Measurements from ENCODE around the gene RTP5.
A peak's percentile ranks its signal among the peaks of the same experiment; 100 is the strongest.

Gene RTP5

DNA sequence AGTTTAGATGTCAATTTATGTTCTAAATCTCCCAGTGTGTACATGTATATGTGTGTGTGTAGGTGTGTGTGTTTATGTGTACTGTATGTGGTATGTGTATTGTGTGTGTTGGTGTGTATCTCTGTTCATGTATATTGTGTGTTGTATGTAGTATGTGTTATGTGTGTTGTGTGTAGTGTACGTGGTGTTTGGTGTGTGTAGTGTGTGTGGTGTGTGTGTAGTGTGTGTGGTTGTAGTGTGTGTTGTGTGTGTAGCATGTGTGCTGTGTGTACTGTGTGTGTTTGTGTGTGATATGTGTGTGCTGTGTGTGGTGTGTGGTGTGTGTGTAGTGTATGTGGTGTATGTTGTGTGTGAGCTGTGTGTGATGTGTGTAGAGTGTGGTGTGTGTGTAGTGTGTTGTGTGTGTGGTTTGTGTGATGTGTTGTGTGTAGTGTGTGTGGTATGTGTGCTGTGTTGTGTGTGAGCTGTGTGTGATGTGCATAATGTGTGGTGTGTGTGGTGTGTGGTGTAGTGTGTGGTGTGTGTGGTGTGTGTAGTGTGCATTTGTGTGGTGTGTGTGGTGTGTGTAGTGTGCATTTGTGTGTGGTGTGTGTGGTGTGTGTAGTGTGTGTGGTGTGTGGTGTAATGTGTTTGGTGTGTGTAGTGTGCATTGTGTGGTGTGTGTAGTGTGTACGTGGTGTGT lies 5.2 kb upstream of the RTP5 start:
- no peak overlapping the region for H3K4me3 ChIP-seq (ENCODE audit: low read length)
- peaks cover 35% of the 10 kb centered on the region for H3K27me3 ChIP-seq (ENCODE audit: control insufficient read depth, insufficient read depth, low read length)

DNA sequence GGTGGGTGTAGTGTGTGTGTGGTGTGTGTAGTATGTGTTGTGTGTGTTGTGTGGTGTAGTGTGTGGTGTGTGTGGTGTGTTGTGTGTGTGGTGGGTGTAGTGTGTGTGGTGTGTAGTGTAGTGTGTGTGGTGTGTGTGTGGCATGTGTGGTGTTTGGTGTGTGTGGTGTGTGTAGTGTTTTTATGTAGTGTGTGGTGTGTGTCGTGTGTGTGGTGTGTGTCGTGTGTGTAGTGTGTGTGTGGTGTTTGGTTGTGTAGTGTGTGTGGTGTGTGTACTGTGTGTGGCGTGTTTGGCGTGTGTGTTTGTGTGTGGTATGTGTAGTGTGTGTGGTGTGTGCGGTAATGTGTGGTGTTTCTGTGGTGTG lies 4.7 kb upstream of the RTP5 start:
- Histone ChIP-seq H3K27me3 (ENCODE audit: control insufficient read depth, insufficient read depth, low read length) (peaks cover 35% of the 10 kb centered on the region), H3K36me3 (ENCODE audit: control insufficient read depth, insufficient read depth, low read length) (no peaks in the 10 kb centered on the region), H3K4me3 (ENCODE audit: low read length) (no peak overlapping the region), H3K9ac (ENCODE audit: low read length) (no peak overlapping the region), H3K27ac (ENCODE audit: low read depth, low read length) (no peak overlapping the region), H3K4me1 (ENCODE audit: control insufficient read depth, insufficient read depth, low read length) (no peaks in the 10 kb centered on the region)

More for the DNA sequence above, 5.2 kb upstream of the RTP5 start:
- Histone ChIP-seq H3K4me1 (ENCODE audit: control insufficient read depth, insufficient read depth, low read length) (peaks cover under 1% of the 10 kb centered on the region), H3K36me3 (ENCODE audit: control insufficient read depth, insufficient read depth, low read length) (no peaks in the 10 kb centered on the region), H3K9ac (ENCODE audit: low read length) (no peak overlapping the region), H3K27ac (ENCODE audit: low read depth, low read length) (no peak overlapping the region)

DNA sequence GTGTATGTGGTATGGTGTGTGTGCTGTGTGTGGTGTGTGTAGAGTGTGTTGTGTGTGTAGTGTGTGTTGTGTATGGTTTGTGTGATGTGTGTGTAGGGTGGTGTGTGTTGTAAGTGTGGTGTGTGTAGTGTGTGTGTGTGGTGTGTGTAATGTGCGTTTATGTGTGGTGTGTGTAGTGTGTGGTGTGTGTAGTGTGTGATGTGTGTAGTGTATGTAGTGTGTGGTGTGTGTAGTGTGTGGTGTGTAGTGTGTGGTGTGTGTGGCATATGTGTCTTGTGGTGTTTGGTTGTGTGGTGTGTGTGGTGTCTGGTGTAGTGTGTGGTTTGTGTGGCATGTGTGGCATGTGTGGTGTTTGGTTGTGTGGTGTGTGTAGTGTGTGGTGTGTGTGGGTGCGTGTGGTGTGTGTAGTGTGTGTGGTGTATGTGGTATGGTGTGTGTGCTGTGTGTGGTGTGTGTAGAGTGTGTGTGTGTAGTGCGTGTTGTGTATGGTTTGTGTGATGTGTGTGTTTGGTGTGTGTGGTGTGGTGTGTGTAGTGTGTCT lies 4.0 kb upstream of the RTP5 start:
- Histone ChIP-seq H3K4me1 (ENCODE audit: control insufficient read depth, insufficient read depth, low read length) (no peaks in the 10 kb centered on the region), H3K4me3 (ENCODE audit: low read length) (no peak overlapping the region), H3K27ac (ENCODE audit: low read depth, low read length) (no peak overlapping the region), H3K27me3 (ENCODE audit: control insufficient read depth, insufficient read depth, low read length) (peaks cover 35% of the 10 kb centered on the region), H3K36me3 (ENCODE audit: control insufficient read depth, insufficient read depth, low read length) (no peaks in the 10 kb centered on the region), H3K9ac (ENCODE audit: low read length) (no peak overlapping the region)

DNA sequence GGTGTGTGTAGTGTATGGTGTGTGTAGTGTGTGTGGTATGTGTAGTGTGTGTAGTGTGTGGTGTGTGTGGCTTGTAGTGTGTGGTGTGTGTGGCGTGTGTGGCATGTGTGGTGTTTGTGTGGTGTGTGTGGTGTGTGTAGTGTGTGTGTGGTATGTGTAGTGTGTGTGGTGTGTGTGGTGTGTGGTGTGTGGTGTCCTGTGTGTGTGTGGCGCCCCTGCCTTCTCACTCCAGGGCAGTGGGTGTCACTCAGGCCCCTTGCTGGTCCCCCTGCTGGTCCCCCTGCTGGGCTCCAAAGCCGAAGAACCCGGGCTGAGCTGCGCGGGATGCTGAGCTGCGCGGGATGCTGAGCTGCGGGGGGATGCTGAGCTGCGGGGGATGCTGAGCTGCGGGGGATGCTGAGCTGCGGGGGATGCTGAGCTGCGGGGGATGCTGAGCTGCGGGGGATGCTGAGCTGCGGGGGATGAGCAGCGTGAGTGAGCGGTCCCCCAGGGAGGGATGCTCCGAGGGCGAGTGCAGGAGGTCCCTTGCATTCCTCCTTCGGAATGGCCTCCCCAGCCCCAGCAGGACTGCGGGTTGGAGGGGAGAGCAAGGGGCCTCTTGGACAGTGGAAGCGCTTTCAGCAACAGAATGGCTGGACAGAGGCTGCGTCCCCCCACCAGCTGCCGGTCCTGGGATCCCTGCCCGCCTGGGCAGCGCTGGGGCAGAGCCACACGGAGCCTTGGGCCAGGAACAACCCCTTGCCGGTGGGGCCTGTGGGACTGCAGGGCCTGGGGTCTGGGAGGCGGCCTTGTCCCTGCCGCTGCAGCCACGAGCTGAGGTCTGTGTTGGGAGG lies 3.4 kb upstream of the RTP5 start:
- Histone ChIP-seq H3K36me3 (ENCODE audit: control insufficient read depth, insufficient read depth, low read length) (no peaks in the 10 kb centered on the region), H3K4me1 (ENCODE audit: control insufficient read depth, insufficient read depth, low read length) (no peaks in the 10 kb centered on the region), H3K27me3 (ENCODE audit: control insufficient read depth, insufficient read depth, low read length) (peaks cover 35% of the 10 kb centered on the region), H3K27ac (ENCODE audit: low read depth, low read length) (no peak overlapping the region), H3K4me3 (ENCODE audit: low read length) (no peak overlapping the region), H3K9ac (ENCODE audit: low read length) (no peak overlapping the region)

DNA sequence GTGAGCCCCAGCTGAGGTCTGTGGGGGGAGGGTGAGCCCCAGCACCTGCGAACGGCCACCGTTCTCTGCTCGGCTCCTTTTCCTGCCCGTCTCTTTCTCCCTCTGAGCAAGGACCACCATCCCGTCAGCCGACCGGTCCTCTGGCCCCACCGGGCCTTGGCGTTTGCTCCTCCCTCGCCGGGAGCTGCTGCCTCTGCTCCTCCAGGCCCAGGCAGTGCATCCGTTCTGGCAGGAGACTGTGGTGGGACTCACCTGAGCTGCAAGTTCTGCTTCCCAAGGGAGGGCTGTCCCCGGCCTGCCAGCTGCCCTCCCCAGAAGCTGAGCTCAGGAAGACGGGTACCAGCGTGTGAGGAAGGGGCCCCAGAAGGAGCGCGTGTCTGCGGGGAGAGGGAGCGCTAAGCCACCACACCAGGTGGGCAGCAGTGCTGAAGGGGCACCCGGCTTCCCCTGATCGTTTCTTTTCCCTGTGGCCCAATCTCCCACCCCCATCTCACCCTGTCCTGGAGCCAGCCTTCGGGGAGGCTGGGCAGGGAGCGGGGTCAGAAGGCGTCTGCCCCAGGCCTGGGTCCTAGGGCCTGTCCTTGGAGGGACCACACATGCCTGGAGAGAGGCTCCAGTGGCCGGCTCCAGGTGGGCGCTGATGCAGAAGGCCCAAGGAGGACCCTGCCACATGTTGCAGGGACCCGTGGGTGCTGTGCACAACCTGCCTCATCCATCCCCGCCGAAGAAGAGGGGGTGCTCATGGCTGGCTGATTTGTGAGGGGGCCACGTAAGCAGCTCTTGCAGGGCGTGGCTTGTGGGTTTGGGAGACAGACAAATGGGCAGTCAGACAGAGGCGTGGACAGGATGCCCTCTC lies 2.5 kb upstream of the RTP5 start:
- Histone ChIP-seq H3K27ac (ENCODE audit: low read depth, low read length) (no peak overlapping the region), H3K27me3 (ENCODE audit: control insufficient read depth, insufficient read depth, low read length) (peaks cover 35% of the 10 kb centered on the region), H3K4me1 (ENCODE audit: control insufficient read depth, insufficient read depth, low read length) (no peaks in the 10 kb centered on the region), H3K4me3 (ENCODE audit: low read length) (no peak overlapping the region), H3K36me3 (ENCODE audit: control insufficient read depth, insufficient read depth, low read length) (no peaks in the 10 kb centered on the region), H3K9ac (ENCODE audit: low read length) (no peak overlapping the region)

DNA sequence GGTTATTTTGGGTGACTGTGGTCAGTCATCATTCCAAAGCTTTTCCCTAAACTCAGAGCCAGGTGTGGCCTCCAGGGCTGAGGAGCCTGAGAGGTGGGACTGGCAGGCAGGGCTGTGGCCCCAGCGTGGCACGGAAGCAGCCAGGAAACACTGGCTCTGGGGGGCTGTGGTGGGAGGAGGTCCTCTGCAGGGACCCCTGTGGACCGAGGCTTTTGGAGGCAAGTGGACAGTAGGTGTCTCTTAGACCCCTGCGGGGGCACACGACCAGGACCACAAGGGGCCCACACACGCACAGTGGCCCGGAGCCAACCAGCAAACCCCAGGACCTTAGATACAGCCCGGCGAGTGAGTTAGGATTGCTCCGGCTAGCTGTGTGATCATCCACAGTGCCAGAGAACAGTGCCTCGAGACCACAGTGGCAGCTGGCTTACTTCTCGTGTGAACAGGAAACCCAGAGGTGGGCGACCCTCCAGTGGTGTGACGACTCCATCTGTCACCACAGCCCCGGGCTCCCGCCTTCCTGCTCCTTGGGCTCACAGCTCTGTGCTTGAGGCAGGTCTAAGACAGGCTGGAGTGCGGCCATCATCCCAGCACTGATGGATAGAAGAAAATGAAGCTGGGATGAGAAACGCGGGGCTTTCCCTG lies 1.6 kb upstream of the RTP5 start:
- peaks cover 35% of the 10 kb centered on the region for H3K27me3 ChIP-seq (ENCODE audit: control insufficient read depth, insufficient read depth, low read length)
- no peak overlapping the region for H3K27ac ChIP-seq (ENCODE audit: low read depth, low read length)
- H3K4me3 ChIP-seq (ENCODE audit: low read length): no peak overlapping the region
- H3K36me3 ChIP-seq (ENCODE audit: control insufficient read depth, insufficient read depth, low read length): no peaks in the 10 kb centered on the region
- no peaks in the 10 kb centered on the region for H3K4me1 ChIP-seq (ENCODE audit: control insufficient read depth, insufficient read depth, low read length)
- peak overlapping the region; percentile 2 for H3K9ac ChIP-seq (ENCODE audit: low read length)

DNA sequence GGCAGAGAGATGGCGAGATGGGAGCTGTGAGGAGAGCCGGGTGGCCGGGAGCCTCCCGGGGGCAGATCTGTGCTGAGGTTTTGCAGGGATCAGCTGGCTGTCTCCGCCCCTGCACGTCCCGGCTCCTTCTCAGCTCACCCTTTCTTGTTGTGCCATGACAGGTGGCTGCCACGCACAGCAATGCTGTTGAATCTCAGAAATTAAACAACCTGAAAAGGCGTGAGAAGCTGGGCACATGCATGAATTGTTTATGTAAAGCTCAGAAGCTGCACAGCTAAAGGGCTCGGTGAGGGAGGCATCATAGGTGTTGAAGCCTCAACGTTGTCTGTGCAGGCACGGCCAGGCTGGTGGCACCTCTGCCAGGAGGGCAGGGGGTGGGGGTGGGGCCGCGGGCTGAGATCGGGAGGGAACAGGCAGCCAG lies 858 bp upstream of the RTP5 start:
- no peak overlapping the region for H3K27ac ChIP-seq (ENCODE audit: low read depth, low read length)
- peaks cover 31% of the 10 kb centered on the region for H3K27me3 ChIP-seq (ENCODE audit: control insufficient read depth, insufficient read depth, low read length)
- H3K36me3 ChIP-seq (ENCODE audit: control insufficient read depth, insufficient read depth, low read length): no peaks in the 10 kb centered on the region
- H3K9ac ChIP-seq (ENCODE audit: low read length): no peak overlapping the region
- no peaks in the 10 kb centered on the region for H3K4me1 ChIP-seq (ENCODE audit: control insufficient read depth, insufficient read depth, low read length)
- no peak overlapping the region for H3K4me3 ChIP-seq (ENCODE audit: low read length)

DNA sequence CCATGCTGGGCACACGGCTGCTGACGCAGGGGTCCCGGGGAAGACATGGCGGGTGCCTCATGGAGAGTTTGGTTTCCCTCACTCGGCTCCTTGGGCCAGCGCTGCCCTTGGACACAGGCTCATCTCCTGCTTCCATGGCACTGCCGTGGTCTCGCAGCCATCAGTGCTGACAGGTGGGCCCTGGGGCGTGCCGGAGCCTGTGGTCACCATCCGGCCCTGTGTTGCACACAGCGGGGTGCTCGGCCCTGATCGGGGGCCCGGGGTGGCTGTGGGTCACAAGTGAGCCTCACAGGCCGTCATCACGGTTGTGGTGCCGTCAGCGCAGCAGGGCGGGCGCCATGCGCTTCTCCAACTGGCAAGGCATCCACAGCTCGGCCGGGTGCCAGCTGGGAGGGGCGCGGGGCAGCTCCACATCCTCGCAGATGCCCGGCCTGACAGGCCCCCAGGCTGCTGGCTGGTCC lies 582 bp downstream of the RTP5 start:
- Histone ChIP-seq H3K4me1 (ENCODE audit: control insufficient read depth, insufficient read depth, low read length) (no peaks in the 10 kb centered on the region), H3K27ac (ENCODE audit: low read depth, low read length) (no peak overlapping the region), H3K27me3 (ENCODE audit: control insufficient read depth, insufficient read depth, low read length) (peaks cover 26% of the 10 kb centered on the region), H3K4me3 (ENCODE audit: low read length) (no peak overlapping the region), H3K36me3 (ENCODE audit: control insufficient read depth, insufficient read depth, low read length) (no peaks in the 10 kb centered on the region), H3K9ac (ENCODE audit: low read length) (no peak overlapping the region)

DNA sequence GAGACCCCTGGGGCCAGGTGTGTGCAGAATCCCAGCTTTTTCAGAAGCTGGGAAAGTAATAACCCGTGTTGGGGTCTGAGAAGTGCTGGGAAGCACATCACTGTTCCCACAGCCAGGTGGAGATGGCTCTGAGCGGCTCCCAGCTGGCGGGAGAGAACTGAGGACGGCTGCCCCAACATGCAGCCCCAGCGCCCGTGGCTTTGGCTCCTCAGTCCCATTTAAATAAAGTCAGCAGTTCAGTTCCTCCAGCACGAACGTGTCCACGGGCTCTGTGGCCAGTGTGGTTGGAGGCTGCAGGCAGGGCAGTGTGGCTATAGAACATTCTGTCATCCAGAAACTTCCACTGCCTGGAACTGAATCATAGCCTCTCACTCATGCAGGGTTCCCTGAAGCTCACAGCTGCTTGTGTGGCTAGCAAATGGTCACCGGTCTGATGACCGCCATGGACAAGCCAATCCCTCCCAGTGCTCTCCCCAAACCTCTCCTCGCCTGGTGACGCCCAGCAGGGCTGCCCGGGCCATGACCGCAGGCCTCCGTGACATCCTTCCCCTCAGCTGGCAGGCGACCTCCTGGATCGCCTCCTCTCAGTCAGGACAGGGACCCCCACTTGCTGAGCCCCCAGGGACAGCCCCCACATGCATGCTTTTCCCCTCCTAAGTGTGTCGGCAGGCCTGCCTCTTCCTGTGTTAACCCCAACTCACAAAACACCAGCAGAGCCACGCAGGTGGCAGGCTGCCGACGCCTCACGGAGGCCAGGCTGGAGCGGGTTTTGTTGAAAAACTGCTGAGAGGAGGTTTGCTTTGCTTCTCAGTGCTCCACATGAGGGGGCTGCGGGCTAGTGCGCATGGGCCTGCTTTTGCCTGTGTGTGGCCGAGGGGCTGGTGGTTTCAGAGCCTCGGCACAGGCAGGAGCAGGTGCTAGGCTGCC lies 1.3 kb downstream of the RTP5 start:
- Histone ChIP-seq H3K36me3 (ENCODE audit: control insufficient read depth, insufficient read depth, low read length) (no peaks in the 10 kb centered on the region), H3K4me3 (ENCODE audit: low read length) (no peak overlapping the region), H3K4me1 (ENCODE audit: control insufficient read depth, insufficient read depth, low read length) (no peaks in the 10 kb centered on the region), H3K9ac (ENCODE audit: low read length) (no peak overlapping the region), H3K27me3 (ENCODE audit: control insufficient read depth, insufficient read depth, low read length) (peaks cover 19% of the 10 kb centered on the region), H3K27ac (ENCODE audit: low read depth, low read length) (no peak overlapping the region)

DNA sequence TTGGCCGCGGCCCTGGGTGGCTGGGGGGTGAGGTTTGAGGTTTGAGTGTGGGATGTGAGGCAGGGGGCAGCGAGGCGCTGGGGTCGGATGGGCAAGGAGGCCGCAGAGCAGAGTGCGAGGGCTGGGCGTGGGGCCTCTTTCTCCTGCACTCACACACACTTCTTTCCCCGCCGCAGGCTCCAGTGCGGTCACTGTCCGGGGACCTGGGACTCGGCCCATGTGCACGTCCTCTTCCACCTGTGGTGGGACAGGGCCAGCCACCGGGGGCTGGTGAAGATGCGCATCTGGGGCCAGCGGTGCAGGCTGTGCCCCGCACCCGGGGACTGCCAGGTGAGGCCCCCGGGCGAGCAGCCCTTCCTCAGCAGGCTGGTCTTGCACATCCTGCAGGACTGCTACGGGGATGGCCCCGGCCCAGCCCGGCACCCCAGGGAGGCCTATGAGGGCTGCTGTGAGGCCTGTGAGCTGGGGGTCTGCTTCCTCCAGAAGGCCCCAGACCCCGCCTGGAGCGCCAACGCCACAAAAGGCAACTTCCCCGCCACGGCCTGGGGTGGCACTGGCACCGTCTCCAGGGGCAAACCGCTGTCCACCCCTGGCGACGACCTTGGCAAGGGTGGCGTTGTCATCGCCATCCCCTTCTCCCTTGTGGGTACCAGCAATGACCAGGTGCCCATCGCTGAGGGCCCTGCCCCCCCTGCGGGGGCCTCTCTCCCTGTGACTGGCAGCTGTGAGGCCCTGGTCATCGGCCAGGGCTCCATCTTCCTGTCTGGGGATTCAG lies 2.2 kb downstream of the RTP5 start:
- Histone ChIP-seq H3K4me1 (ENCODE audit: control insufficient read depth, insufficient read depth, low read length) (no peaks in the 10 kb centered on the region), H3K36me3 (ENCODE audit: control insufficient read depth, insufficient read depth, low read length) (no peaks in the 10 kb centered on the region), H3K27me3 (ENCODE audit: control insufficient read depth, insufficient read depth, low read length) (peaks cover 13% of the 10 kb centered on the region), H3K9ac (ENCODE audit: low read length) (no peak overlapping the region), H3K4me3 (ENCODE audit: low read length) (no peak overlapping the region), H3K27ac (ENCODE audit: low read depth, low read length) (no peak overlapping the region)

DNA sequence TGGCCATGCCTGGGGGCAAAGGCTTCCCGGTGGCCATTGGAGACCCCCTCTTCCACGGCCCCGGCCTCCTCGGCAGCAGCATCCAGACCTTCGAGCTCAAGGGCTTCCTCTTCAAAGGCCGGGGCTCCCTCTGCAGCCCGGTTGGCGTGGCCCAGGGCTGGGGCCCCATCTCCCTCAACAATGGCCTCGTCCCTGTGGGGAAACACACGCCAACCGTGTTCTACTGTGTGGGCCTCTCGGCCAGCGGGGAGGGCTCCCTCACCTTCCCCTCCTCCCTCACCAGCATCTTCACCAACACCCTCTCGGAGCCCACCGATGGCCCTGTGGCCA lies 2.7 kb downstream of the RTP5 start:
- H3K4me1 ChIP-seq (ENCODE audit: control insufficient read depth, insufficient read depth, low read length): no peaks in the 10 kb centered on the region
- H3K27ac ChIP-seq (ENCODE audit: low read depth, low read length): no peak overlapping the region
- no peak overlapping the region for H3K4me3 ChIP-seq (ENCODE audit: low read length)
- H3K27me3 ChIP-seq (ENCODE audit: control insufficient read depth, insufficient read depth, low read length): peaks cover 7% of the 10 kb centered on the region
- H3K36me3 ChIP-seq (ENCODE audit: control insufficient read depth, insufficient read depth, low read length): no peaks in the 10 kb centered on the region
- no peak overlapping the region for H3K9ac ChIP-seq (ENCODE audit: low read length)

All from rectal smooth muscle tissue (tissue), 1 donor.